HEK293 (cell line): ENCODE measurements around the gene TMEM184A.

Source experiments
- CTCF ChIA-PET: fragments of 350-600 bp; formaldehyde crosslinking; extraction: SDS; loops from one replicate; lab custom pipeline; 2021; ENCODE audit warnings: antibody characterized with exemption; lab: Yijun Ruan, JAX
- POLR2A ChIA-PET: fragments of 300-600 bp; formaldehyde crosslinking; extraction: SDS; loops from one replicate; lab custom pipeline; 2020; ENCODE audit warnings: antibody characterized with exemption, inconsistent platforms; lab: Yijun Ruan, JAX
- H3K27ac ChIP-seq: fragments of 200-500 bp; sonication (Bioruptor generic); 2 replicates; pipeline ENCODE4 v1.5.1; 2014; ENCODE audit warnings: low read depth, low read length, control low read depth, inconsistent platforms; ENCODE audit errors: extremely low read depth
- H3K36me3 ChIP-seq, 2 experiments: fragments of 200-500 bp in 1 of 2; sonication (Bioruptor generic) in 1 of 2; 1 replicate in 1 of 2; 2 replicates in 1 of 2; pipeline ENCODE4 v1.5.1; 2014 to 2017; ENCODE audit warnings: inconsistent platforms in 2 of 2, low read length in 2 of 2; ENCODE audit not compliant: control insufficient read depth in 2 of 2, insufficient read depth in 1 of 2
- H3K4me1 ChIP-seq: fragments of 200-500 bp; sonication (Bioruptor generic); 2 replicates; pipeline ENCODE4 v1.5.1; 2014; ENCODE audit warnings: mild to moderate bottlenecking, low read length, inconsistent platforms; ENCODE audit not compliant: control insufficient read depth, insufficient read depth
- H3K4me3 ChIP-seq: 2 replicates; pipeline ENCODE4 v1.5.1; 2011; ENCODE audit warnings: low read depth, mild to moderate bottlenecking, control low read depth, low read length, moderate library complexity
- H3K9me3 ChIP-seq: fragments of 200-500 bp; sonication (Bioruptor generic); 2 replicates; pipeline ENCODE4 v1.5.1; 2014; ENCODE audit warnings: low read depth, low read length, inconsistent platforms; ENCODE audit not compliant: control insufficient read depth, insufficient read depth
- RBAK ChIP-seq: fragments of 450-650 bp; formaldehyde crosslinking; IDR thresholded peaks from 2 replicates; pipeline ENCODE4 v1.5.1; 2016; ENCODE audit warnings: missing biosample characterization, missing genetic modification characterization
- ZNF133 ChIP-seq: fragments of 450-650 bp; formaldehyde crosslinking; IDR thresholded peaks from 2 replicates; pipeline ENCODE4 v1.5.1; 2016; ENCODE audit warnings: missing biosample characterization, missing genetic modification characterization
- ZNF174 ChIP-seq: fragments of 450-650 bp; formaldehyde crosslinking; IDR thresholded peaks from 2 replicates; pipeline ENCODE4 v1.5.0; 2017; ENCODE audit warnings: missing biosample characterization, mild to moderate bottlenecking, missing genetic modification characterization
- ZNF571 ChIP-seq: fragments of 450-650 bp; formaldehyde crosslinking; IDR thresholded peaks from 2 replicates; pipeline ENCODE4 v1.5.0; 2017; ENCODE audit warnings: missing biosample characterization, missing genetic modification characterization
- ZNF626 ChIP-seq: fragments of 450-650 bp; sonication (Bioruptor Pico); formaldehyde crosslinking; IDR thresholded peaks from 2 replicates; pipeline ENCODE4 v1.5.1; 2018; ENCODE audit warnings: missing biosample characterization, missing genetic modification characterization, inconsistent platforms
- ZNF658 ChIP-seq: fragments of 450-650 bp; formaldehyde crosslinking; IDR thresholded peaks from 2 replicates; pipeline ENCODE4; 2016; ENCODE audit warnings: missing biosample characterization, missing genetic modification characterization
- ZNF707 ChIP-seq: fragments of 450-650 bp; formaldehyde crosslinking; IDR thresholded peaks from 2 replicates; pipeline ENCODE4 v1.5.1; 2016; ENCODE audit warnings: missing biosample characterization, missing genetic modification characterization
- ZSCAN16 ChIP-seq: fragments of 450-650 bp; formaldehyde crosslinking; IDR thresholded peaks from 2 replicates; pipeline ENCODE4 v1.5.1; 2016; ENCODE audit warnings: missing biosample characterization, missing genetic modification characterization
- TF ChIP-seq, protein P1 (sequence below): sonication (generic); formaldehyde crosslinking; IDR thresholded peaks from 2 replicates; pipeline ENCODE4 v1.8.1; 2022; ENCODE audit warnings: mild to moderate bottlenecking, moderate library complexity, missing genetic modification reagents
- TF ChIP-seq, protein P2 (sequence below): fragments of 450-650 bp; formaldehyde crosslinking; IDR thresholded peaks from 2 replicates; pipeline ENCODE4 v1.5.1; 2016; ENCODE audit warnings: missing biosample characterization, missing genetic modification characterization, low read depth
- TF ChIP-seq, protein P3 (sequence below): fragments of 450-650 bp; formaldehyde crosslinking; IDR thresholded peaks from 2 replicates; pipeline ENCODE4 v1.5.1; 2016; ENCODE audit warnings: missing biosample characterization, missing genetic modification characterization
- TF ChIP-seq, protein P4 (sequence below): fragments of 450-650 bp; formaldehyde crosslinking; IDR thresholded peaks from 2 replicates; pipeline ENCODE4 v1.5.1; 2016; ENCODE audit warnings: missing biosample characterization, missing genetic modification characterization
- TF ChIP-seq, protein P5 (sequence below): fragments of 450-650 bp; formaldehyde crosslinking; IDR thresholded peaks from 2 replicates; pipeline ENCODE4 v1.5.1; 2016; ENCODE audit warnings: missing biosample characterization, missing genetic modification characterization, borderline replicate concordance

The TMEM184A gene

DNA sequence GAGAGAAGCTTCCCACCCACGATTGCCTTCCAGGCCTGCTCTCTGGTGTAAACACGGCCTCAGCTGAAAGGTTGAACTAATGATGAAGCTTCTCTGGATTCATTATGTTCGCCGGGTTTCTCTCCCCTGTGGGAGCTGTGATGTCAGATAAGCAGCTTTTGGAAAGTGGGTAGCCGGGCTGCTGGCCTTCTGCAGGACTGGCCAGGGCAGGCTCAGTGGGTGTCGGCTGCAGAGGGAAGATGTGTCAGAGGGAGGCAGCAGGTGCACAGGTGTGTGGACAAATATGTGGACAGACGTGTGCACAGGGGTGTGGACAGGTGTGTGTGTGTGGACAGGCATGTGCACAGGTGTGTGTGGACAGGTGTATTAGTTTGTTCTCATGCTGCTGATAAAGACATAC, 42.3 kb upstream of the TMEM184A start:
- Histone ChIP-seq H3K36me3 (no peaks in the 10 kb centered on the region), H3K4me1 (no peaks in the 10 kb centered on the region), H3K9me3 (no peaks in the 10 kb centered on the region), H3K4me3 (no peak overlapping the region), H3K27ac (no peak overlapping the region)
- ChIA-PET POLR2A (no interaction called here), CTCF (no interaction called here)
- TF ChIP-seq, protein P1, sequence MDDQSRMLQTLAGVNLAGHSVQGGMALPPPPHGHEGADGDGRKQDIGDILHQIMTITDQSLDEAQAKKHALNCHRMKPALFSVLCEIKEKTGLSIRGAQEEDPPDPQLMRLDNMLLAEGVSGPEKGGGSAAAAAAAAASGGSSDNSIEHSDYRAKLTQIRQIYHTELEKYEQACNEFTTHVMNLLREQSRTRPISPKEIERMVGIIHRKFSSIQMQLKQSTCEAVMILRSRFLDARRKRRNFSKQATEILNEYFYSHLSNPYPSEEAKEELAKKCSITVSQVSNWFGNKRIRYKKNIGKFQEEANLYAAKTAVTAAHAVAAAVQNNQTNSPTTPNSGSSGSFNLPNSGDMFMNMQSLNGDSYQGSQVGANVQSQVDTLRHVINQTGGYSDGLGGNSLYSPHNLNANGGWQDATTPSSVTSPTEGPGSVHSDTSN (CRISPR knock-in tag): no peak
- TF ChIP-seq ZNF133: no peak
- no peak for TF ChIP-seq ZNF571 (tag by site-specific recombination)
- TF ChIP-seq ZSCAN16 (tag by site-specific recombination): no peak
- TF ChIP-seq, protein P2, sequence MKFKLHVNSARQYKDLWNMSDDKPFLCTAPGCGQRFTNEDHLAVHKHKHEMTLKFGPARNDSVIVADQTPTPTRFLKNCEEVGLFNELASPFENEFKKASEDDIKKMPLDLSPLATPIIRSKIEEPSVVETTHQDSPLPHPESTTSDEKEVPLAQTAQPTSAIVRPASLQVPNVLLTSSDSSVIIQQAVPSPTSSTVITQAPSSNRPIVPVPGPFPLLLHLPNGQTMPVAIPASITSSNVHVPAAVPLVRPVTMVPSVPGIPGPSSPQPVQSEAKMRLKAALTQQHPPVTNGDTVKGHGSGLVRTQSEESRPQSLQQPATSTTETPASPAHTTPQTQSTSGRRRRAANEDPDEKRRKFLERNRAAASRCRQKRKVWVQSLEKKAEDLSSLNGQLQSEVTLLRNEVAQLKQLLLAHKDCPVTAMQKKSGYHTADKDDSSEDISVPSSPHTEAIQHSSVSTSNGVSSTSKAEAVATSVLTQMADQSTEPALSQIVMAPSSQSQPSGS (tag by site-specific recombination): no peak
- TF ChIP-seq ZNF658 (tag by site-specific recombination): no peak
- TF ChIP-seq ZNF626 (tag by site-specific recombination): no peak
- TF ChIP-seq RBAK (tag by site-specific recombination): no peak

DNA sequence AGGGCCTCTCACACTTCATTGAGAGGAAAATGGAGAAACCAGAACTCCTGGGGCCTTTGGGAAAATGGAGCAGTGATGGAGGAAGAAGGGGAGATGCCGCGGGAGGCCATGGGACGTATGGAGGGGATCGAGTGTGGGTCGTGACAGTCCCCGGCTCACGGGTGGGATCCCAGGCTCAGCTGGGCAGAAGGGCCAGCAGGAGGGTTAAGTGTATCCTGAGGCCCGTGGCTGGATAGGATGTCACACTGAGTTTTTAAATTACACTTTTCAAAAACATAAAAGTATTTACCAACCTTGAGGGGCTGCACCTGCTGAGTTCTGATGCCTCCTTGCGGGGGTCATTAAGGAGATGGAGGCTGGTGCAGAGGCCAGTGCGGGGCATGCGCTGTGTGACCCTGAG, 41.8 kb upstream of the TMEM184A start:
- ChIA-PET CTCF (no interaction called here), POLR2A (no interaction called here)
- TF ChIP-seq, protein P3, sequence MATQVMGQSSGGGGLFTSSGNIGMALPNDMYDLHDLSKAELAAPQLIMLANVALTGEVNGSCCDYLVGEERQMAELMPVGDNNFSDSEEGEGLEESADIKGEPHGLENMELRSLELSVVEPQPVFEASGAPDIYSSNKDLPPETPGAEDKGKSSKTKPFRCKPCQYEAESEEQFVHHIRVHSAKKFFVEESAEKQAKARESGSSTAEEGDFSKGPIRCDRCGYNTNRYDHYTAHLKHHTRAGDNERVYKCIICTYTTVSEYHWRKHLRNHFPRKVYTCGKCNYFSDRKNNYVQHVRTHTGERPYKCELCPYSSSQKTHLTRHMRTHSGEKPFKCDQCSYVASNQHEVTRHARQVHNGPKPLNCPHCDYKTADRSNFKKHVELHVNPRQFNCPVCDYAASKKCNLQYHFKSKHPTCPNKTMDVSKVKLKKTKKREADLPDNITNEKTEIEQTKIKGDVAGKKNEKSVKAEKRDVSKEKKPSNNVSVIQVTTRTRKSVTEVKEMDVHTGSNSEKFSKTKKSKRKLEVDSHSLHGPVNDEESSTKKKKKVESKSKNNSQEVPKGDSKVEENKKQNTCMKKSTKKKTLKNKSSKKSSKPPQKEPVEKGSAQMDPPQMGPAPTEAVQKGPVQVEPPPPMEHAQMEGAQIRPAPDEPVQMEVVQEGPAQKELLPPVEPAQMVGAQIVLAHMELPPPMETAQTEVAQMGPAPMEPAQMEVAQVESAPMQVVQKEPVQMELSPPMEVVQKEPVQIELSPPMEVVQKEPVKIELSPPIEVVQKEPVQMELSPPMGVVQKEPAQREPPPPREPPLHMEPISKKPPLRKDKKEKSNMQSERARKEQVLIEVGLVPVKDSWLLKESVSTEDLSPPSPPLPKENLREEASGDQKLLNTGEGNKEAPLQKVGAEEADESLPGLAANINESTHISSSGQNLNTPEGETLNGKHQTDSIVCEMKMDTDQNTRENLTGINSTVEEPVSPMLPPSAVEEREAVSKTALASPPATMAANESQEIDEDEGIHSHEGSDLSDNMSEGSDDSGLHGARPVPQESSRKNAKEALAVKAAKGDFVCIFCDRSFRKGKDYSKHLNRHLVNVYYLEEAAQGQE (tag by site-specific recombination): no peak
- TF ChIP-seq ZNF174 (tag by site-specific recombination) (no peak), ZNF707 (tag by site-specific recombination) (no peak)
- TF ChIP-seq, protein P4, sequence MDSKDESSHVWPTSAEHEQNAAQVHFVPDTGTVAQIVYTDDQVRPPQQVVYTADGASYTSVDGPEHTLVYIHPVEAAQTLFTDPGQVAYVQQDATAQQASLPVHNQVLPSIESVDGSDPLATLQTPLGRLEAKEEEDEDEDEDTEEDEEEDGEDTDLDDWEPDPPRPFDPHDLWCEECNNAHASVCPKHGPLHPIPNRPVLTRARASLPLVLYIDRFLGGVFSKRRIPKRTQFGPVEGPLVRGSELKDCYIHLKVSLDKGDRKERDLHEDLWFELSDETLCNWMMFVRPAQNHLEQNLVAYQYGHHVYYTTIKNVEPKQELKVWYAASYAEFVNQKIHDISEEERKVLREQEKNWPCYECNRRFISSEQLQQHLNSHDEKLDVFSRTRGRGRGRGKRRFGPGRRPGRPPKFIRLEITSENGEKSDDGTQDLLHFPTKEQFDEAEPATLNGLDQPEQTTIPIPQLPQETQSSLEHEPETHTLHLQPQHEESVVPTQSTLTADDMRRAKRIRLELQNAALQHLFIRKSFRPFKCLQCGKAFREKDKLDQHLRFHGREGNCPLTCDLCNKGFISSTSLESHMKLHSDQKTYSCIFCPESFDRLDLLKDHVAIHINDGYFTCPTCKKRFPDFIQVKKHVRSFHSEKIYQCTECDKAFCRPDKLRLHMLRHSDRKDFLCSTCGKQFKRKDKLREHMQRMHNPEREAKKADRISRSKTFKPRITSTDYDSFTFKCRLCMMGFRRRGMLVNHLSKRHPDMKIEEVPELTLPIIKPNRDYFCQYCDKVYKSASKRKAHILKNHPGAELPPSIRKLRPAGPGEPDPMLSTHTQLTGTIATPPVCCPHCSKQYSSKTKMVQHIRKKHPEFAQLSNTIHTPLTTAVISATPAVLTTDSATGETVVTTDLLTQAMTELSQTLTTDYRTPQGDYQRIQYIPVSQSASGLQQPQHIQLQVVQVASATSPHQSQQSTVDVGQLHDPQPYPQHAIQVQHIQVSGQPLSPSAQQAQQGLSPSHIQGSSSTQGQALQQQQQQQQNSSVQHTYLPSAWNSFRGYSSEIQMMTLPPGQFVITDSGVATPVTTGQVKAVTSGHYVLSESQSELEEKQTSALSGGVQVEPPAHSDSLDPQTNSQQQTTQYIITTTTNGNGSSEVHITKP: no peak
- TF ChIP-seq, protein P5, sequence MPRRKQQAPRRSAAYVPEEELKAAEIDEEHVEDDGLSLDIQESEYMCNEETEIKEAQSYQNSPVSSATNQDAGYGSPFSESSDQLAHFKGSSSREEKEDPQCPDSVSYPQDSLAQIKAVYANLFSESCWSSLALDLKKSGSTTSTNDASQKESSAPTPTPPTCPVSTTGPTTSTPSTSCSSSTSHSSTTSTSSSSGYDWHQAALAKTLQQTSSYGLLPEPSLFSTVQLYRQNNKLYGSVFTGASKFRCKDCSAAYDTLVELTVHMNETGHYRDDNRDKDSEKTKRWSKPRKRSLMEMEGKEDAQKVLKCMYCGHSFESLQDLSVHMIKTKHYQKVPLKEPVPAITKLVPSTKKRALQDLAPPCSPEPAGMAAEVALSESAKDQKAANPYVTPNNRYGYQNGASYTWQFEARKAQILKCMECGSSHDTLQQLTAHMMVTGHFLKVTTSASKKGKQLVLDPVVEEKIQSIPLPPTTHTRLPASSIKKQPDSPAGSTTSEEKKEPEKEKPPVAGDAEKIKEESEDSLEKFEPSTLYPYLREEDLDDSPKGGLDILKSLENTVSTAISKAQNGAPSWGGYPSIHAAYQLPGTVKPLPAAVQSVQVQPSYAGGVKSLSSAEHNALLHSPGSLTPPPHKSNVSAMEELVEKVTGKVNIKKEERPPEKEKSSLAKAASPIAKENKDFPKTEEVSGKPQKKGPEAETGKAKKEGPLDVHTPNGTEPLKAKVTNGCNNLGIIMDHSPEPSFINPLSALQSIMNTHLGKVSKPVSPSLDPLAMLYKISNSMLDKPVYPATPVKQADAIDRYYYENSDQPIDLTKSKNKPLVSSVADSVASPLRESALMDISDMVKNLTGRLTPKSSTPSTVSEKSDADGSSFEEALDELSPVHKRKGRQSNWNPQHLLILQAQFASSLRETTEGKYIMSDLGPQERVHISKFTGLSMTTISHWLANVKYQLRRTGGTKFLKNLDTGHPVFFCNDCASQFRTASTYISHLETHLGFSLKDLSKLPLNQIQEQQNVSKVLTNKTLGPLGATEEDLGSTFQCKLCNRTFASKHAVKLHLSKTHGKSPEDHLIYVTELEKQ: no peak
- no peaks in the 10 kb centered on the region for H3K36me3 ChIP-seq
- no peak overlapping the region for H3K4me3 ChIP-seq
- no peak overlapping the region for H3K27ac ChIP-seq
- no peaks in the 10 kb centered on the region for H3K9me3 ChIP-seq
- no peaks in the 10 kb centered on the region for H3K4me1 ChIP-seq
